GM19467 (cell line): Measurements from ENCODE around the gene CLCN6.

Experiments used
- ATAC-seq: cut with Tn5 transposase; IDR thresholded peaks from one replicate; pipeline ENCODE4 v1.9.1; 2021; ENCODE audit warnings: mild to moderate bottlenecking, moderate library complexity; ENCODE audit not compliant: unreplicated experiment

Gene CLCN6

DNA sequence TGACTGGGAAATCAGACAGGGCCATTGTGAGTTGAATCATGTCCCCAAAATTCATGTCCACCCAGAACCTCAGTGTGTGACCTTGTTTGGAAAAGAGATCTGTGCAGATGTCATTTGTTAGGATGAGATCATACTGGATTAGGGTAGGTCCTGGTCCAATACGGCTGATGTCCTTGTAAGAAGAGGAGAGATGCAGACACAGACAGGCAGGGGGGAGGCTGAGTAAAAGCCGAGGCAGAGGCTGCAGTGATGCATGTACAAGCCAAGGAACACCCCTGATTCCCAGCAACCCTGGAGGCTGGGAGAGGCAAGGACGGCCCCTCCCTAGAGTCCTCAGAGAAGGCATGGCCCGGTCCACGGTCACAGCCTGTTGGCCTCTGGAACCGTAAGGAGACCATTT, 68.6 kb downstream of the CLCN6 start:
- no peak for ATAC-seq

DNA sequence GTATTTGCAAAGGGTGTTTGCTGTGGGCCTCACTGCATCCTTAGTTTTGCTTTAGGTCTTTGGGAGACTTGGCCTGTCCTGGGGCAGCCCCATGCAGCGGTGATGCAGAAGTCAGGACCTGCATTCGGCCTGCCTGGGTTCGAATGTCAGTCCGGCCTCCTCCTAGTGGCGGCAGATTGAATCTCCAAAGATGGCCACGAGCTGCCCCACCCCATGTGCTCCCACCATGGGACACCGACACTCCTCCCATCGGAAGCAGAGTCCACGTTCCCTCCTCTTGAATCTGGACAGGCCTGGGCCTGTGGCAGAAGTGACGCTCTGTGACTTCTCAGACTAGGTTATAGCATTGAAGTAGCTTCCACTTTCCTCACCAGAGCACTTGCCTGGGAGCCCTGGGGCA, 69.1 kb downstream of the CLCN6 start:
- ATAC-seq, result no peak

DNA sequence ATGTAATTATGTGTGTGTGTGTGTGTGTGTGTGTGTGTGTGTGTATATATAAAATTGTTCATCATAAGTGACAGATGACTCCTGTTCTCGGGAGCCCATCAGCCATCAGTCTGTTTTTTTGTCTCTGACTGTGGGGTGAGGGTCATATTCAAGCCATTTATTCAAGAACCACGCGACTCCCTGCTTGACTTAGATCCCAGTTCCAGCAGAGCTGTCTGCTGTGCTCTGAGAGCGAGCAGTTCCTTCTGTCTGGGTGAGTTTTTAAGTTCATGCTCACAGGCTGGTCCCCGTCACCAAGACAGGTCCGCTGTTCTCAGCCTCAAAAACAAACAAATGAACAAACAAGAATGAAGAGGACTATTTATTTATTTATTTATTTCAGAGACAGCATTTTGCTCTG, 71.1 kb downstream of the CLCN6 start:
- ATAC-seq, result no peak

DNA sequence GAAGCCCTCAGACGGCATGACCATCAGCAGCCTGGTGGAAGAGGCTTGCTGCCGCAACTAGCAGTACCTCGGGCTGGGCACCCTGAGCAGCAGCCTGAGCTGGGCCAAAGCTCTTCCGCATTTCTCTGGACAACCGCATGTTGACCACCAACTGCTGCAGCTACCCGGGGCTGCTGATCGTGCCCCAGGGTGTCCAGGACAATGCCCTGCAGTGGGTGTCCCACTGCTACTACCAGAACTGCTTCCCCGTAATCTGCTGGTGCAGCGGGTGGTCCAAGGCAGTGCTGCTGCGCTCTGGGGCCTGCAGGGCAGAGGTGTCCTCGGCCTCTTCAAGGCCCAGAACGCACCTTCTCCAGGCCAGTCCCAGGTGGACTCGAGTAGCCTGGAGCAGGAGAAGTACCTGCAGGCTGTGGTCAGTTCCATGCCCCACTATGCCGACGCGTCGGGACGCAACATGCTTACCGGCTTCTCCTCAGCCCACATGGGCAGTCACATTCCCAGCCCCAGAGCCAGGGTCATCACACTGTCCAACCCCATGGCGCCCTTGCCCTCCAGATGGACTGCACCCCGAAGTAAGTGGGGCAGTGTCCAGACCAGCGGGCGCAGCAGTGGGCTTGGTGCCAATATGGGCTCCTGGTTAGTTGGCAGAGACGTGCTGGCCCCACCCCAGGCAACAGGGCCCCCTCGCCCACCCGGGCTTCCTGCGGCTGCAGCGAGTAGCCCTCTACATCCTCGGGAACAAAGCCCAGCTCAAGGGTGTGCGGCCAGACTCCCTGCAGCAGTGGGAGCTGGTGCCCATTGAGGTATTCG, 72.3 kb downstream of the CLCN6 start:
- ATAC-seq, result no peak

DNA sequence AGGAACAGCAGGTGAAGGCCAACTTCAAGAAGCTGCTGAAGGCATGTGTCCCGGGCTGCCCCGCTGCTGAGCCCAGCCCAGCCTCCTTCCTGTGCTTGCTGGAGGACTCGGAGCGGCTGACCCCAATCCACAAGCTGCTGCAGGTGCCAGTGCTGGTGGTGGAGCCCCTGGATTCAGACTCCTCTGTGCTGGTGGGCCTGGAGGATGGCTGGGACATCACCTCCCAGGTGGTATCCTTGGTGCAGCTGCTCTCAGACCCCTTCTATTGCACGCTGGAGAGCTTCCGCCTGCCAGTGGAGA, 72.8 kb downstream of the CLCN6 start:
- ATAC-seq, result no peak

DNA sequence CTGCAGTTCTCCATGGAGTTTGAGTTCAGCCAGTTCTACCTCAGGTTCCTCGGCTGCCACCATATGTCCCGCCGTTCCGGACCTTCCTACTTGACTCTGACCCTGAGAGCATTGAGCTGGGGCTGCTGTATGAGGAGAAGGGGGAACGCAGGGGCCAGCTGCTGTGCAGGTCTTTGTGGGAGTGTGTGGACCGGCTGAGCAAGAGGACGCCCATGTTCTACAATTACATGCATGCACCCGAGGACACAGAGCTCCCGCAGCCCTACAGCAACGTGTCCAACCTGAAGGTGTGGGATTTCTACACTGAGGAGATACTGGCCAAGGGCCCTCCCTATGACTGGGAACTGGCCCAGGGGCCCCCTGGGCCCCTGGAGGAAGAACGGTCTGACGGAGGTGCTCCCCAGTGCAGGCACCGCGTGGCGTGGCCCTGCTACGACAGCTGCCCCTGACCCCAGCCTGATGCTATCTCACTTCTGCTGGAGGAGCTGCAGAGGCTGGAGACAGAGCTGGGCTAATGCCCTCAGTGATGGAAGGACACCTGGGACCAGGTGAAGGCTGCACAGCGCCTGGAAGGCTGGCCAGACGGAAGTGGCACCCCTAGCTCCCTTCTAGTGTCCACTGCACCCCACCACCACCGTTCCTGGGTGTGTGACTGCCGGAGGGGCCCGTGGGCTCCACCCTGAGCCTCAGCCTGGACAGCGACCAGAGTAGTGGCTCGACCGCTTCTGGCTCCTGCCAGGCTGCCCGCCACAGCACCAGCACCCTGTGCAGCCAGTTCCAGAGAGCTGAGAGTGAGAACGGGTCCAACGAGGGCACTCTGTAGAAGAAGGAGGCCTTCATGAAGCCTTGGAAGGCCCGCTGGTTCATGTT, 73.6 kb downstream of the CLCN6 start:
- no peak for ATAC-seq

DNA sequence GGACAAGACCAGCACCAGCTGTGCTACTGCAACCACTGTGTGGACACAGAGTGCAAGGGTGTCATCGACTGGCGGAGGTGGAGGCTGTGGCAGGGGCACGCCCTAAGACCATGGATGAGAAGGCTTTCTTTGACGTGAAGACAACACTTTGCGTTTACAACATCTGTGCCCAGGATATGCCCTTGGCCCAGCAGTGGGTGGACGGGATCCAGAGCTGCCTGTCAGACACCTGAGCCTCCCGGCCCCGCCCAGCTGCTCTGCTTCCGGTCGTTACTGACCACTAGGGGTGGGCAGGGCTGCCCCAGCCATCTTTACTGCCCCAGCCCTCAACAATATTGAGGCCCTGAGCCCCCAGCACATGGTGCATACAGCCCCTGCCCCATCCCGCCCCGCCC, 74.2 kb downstream of the CLCN6 start:
- no peak for ATAC-seq

DNA sequence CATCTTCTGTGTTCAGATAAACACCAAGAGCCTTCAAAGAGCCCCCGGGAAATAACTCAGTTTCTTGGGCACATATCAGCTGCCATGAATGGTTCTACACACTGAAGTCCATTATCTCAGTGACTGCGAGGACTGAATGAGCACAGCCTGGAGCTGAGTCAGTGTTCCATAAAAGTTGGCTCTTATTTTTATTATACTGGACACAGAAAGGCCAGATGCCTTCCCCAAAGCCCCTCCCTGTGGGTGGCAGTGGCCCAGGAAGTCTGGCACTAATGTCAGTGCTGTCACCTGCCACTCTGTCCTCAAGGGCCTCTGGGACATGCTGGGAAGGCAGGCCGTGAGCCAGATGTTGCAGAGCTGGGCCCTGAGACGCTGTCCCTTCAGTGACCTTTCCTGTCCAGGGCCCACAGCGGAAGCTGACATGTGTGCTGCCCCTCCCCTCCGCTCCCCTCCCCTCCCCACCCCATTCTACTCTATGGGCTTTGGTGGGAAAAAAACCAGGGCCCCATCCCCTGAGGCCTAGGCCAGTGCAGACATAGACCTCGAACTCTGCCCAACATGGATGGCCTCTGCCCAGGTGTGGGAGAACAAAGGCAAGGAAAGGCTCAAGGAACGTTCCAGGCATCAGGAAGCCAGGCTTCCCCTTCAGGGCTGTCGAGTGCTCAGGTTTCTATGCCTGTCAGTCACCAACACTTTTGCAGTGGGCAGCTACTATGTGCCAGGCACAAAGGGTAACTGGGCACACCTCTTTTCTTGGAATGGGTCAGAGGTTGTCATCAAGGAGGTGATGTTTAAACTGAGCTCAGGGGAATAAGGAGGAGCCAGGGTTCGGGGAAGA, 75.1 kb downstream of the CLCN6 start:
- no peak for ATAC-seq

DNA sequence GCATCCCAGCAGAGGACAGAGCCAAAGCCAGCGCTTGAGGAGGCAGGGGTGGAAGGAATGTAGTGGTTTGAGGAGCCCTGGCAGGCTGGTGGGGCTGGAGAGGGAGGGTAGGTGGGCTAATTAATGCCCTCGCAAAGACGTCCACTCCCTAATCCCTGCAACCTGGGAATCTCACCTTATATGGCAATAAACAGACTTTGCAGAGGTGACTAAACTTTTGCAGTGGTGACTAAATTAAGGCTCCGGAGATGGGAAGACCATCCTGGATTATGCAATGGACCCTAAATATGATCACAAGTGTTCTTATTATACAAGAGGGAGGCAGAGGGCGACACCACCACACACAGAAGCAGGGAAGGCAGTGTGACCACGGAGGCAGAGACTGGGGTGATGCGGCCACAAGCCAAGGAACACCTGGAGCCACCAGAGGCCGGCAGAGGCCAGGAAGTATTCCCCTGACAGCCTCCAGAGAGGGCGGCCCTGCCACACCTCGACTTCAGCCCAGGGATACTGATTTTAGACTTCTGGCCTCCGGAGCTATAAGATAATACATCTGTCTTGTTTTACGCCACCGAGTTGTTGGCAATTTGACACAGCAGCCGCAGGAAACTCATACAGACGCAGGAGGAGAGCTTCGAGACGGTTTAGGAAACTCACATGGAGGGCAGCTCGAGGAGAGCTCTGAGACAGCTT, 75.9 kb downstream of the CLCN6 start:
- no peak for ATAC-seq

DNA sequence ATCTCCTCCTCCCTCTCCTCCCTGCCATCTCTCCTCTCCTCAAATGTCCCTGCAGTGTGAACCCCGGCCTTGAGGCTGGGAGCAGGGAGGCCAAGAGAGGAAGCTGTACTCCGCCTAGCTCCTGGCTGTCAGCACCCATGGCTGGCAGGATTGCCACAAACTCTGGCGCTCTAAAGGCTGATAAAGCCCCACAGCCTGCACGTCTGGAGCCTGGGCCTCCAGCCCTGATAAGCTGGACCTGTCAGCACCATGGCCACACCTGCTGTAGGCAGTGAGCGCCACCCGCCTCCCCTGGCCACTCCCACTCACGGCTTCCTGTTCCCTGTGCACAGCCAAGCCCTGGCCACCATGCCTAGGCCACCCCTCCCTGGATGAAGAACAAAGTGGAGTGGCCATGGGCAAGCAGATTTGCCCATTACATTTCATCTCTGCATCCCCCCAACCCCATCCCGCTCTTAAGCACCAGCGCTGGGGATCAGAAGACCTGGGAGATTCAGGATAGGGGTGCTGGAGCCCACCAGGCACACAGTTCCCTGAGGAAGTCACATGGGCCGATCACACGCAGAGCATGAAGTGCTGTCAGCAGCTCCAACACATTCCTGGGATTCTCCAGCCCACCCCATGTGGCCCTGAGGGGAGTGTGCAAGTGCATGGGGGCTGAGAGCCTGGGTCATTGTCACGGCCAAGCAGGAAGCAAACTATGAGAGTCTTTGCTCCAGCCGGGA, 77.0 kb downstream of the CLCN6 start:
- ATAC-seq, result no peak

DNA sequence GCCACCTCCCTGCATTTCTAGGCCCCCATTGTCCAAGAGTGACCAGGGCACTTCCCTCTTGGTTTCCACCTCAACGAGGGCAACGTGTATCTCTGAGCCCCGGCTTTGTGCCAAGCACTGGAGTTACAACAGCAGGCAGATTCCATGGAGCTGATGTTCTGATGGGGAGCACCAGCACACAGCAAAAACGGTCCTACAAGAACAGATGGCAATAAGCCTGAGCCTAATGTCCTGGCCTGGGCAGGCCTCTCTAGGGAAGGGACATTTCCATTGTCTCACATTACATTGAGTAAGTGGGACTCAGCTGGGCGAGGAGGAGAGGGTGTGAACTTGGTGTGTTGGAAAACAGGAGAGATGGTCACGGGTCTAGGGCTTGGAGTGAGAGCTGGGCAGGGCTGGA, 79.9 kb downstream of the CLCN6 start:
- ATAC-seq, result no peak

DNA sequence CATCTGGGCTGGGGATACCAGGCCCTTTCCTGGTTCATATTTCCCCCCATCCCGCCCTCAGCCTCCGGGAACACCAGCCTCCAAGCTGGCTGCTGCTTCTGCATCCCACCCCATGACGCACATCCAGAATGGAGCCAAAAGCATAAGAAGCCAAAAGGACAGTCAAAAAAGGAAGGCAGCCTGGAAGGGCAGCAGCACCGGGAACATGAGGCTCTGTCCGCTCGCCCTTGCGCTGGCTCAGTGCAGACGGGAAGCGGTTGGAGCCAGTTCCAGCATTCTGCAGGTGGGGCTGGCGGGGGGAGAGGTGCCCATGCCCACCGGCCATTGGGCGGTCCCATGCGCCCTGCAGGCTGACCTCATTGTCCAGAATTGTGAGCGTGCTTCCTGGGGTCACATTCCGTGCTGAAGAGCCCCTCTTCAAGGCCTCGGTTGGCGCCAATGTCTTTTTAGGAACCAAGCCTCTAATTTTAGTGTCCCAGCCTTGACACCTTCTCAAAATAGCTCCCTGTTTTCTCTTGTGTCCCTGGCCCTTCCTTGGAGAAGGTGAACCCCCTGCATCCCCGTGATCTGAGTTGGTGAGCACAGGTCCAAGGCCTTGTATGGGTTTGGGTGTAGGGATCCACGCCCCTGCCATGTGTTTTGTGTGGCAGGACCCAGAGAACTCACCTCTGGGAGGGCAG, 81.1 kb downstream of the CLCN6 start:
- ATAC-seq, result no peak

DNA sequence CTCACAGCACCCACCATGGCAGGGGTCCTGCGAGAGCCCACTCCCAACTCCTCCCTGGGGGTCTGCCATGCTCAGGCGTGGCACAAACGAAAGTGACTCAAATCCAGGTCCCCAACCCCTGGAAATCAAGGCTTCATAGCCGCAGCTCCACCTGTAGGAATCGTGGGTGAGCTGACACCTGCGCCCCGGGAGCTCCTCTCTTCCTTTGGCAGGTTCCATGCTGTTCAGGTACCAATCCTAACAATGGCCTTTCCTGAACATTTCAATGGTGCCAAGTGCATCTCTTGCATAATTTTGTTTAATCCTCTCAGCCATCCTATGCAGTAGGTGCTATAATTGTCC, 81.6 kb downstream of the CLCN6 start:
- no peak for ATAC-seq

DNA sequence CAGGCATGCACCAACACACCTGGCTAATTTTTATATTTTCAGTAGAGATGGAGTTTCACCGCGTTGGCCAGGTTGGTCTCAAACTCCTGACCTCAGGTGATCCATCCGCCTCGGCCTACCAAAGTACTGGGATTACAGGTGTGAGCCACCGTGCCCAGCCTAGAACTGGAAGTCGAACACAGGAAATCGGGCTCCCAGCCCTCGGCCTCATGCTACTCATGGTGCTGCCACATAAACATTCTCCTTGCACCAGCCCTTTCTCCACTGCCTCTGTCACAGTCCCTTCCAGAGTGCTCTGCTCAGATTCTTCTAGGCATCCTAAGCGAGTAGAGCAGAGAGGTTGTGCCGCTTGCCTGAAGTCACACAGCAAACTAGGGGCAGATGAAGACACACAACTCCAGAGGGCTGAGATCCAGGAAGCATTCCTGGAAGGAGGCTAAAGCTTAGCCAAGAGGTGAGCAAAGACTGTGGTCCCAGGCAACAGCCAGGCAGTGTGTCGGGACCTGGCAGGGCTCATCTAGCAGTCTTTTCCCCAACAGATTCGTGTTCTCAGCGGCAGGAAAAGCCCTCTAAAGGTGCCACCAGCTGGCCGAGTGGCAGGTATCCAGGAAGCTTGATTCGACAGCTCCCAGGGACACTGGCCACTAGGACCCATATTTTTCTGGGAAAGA, 82.3 kb downstream of the CLCN6 start:
- ATAC-seq, result no peak

DNA sequence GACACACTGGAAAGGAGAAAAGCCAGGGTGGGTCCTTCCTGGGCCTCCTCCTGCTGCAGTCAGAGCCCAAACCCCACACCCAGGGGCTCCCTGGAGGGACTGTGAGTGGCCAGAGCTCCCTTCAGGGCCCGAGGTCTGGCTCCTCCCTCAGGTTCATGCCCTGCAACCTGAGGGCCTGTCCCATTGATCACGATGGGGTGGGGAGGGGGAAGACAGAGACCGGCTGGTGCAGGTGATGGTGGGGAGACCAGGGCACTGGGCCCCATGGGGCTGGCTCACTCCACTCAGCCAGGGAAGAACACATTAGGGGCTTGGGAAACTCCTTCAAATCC, 82.9 kb downstream of the CLCN6 start:
- no peak for ATAC-seq

DNA sequence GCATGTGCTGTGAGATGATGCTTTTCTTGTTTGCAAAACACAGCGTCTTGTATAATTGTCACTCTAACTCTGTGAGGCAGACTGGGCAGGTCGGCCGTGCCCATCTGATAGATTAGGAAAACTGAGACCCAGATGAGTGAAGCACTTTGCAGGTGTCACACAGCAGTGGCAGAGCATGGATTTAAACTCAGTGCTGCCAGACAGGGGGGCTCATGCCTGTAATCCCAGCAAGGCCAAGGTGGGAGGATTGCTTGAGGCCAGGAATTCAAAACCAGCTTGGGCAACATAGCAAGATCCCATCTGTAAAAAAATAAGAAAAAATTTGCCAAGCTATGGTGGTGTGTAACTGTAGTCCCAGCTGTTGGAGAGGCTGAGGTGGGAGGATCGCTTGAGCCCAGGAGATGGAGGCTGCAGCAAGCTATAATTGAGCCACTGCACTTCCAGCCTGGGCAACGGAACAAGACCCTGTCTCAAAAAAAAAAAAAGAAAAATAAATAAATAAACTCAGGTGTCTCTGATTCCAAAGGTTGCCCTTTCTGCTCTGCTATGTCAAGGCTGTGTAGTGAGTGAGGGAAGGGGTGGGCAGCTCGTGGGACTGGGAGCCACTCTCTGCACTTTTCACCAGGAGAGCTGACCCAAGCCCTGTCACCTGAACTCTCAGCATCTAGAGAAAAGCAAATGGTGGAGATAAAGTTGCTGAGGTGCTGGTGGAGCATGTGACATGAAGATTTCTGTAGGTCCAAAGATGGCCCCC, 85.6 kb downstream of the CLCN6 start:
- ATAC-seq, result no peak
